ENCODE data around the gene NUP93. TPM values are rescaled to one million over a fixed set of nuclear protein-coding genes. Genes with fewer than 3 reads are reported as not detected.

NUP93 gene
- polyA plus RNA-seq, 2 of the 4 experiments (the other 2 are of a cell fraction) = 87.3 to 91.4 TPM

DNA sequence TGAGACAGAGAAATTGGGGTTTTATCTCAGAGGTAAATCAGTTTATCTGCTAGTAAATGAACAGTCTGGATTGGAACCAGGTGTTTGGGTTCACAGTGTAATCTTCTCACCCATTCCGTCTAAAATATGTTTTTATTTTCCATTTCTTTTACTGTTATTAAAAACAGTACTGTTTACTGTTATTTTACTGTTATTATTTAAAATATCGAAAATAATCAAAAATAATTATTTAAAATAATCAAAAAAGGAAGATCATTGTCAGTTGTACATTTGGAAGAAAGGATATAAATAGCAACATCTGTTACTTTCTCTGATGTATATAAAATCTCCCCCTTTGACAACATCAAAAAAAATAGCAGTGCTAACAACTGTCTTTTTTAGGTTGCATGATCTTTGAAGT lies 11.5 kb downstream of the NUP93 start:
- Histone ChIP-seq H3K4me2 (peak overlapping the region; percentile 66), H3K4me1 (peaks cover 46% of the 10 kb centered on the region), H3K9me3 (no peaks in the 10 kb centered on the region), H3K27ac (no peak overlapping the region), H3K4me3 (no peak overlapping the region)
- DNase-seq (ENCODE audit: low read depth in 1 of 2, low spot score in 1 of 2) = no peak
- WGBS (ENCODE audit: missing lambda C conversion rate) = 55% methylated on average over 2 of the region's 2 CpGs
- ATAC-seq = no peak
- TF ChIP-seq EHF (CRISPR knock-in tag; IDR thresholded peaks at IDR 0.05) = no peak
- no peak for TF ChIP-seq FOXS1 (CRISPR knock-in tag; IDR thresholded peaks at IDR 0.05)
- TF ChIP-seq NPAS2 (CRISPR knock-in tag; IDR thresholded peaks at IDR 0.05; ENCODE audit: borderline replicate concordance) = no peak
- ChIA-PET POLR2A (no interaction called here), CTCF (interaction anchor here (2.2 kb wide), 1 partner anchor 8 kb away, joined by 9 read pairs; no protein-coding TSS in a partner anchor)
- no peak for FAIRE-seq

- Histone ChIP-seq H3K27ac (peak overlapping the region; percentile 56 to 83), H3K4me2 (peak overlapping the region; percentile 66), H3K4me3 (no peak overlapping the region), H3K9me3 (no peaks in the 10 kb centered on the region), H3K4me1 (peaks cover 43% of the 10 kb centered on the region)
- TF ChIP-seq FOSL2 (IDR thresholded peaks at IDR 0.05) (no peak), FOSL2 (CRISPR knock-in tag; IDR thresholded peaks at IDR 0.05) (peak; percentile 68), NPAS2 (CRISPR knock-in tag; IDR thresholded peaks at IDR 0.05; ENCODE audit: borderline replicate concordance) (no peak), NFE2L2 (conservative IDR thresholded peaks at IDR 0.05; ENCODE audit: low read length) (no peak), CHD4 (IDR thresholded peaks at IDR 0.05; ENCODE audit: borderline replicate concordance) (no peak), RCOR1 (IDR thresholded peaks at IDR 0.05; ENCODE audit: low read depth, low read length) (no peak), MAZ (IDR thresholded peaks at IDR 0.05; ENCODE audit: borderline replicate concordance, low read depth, low read length) (no peak)
- TF ChIP-seq, protein P1, sequence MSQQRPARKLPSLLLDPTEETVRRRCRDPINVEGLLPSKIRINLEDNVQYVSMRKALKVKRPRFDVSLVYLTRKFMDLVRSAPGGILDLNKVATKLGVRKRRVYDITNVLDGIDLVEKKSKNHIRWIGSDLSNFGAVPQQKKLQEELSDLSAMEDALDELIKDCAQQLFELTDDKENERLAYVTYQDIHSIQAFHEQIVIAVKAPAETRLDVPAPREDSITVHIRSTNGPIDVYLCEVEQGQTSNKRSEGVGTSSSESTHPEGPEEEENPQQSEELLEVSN (IDR thresholded peaks at IDR 0.05; ENCODE audit: borderline replicate concordance, low read depth) = no peak
- peak; percentile 92 to 95 for ATAC-seq
- ChIA-PET CTCF (interaction anchor here (0.9 to 2.2 kb wide), 5 partner anchors 8 to 112 kb away, joined by 3 to 9 read pairs (median 5); no protein-coding TSS in a partner anchor), POLR2A (no interaction called here)
- WGBS (ENCODE audit: missing lambda C conversion rate) = 32% methylated on average over 5 of the region's 5 CpGs
- peak in 1 of 2 experiments; percentile 44 for DNase-seq (ENCODE audit: low read depth in 1 of 2, low spot score in 1 of 2)
- peak; percentile 72 for FAIRE-seq
These were observed 12.4 kb downstream of the NUP93 start for GRCh38 chr16:56742030-56742984.

- no peak for FAIRE-seq
These were observed 13.9 kb downstream of the NUP93 start for GRCh38 chr16:56743840-56744239.

More at GRCh38 chr16:56743840-56744239, 13.9 kb downstream of the NUP93 start:
- Histone ChIP-seq H3K9me3 (no peaks in the 10 kb centered on the region), H3K4me3 (no peak overlapping the region), H3K4me2 (peak overlapping the region; percentile 66; the same call in 2 of the 3 replicates), H3K4me1 (peaks cover 32% of the 10 kb centered on the region), H3K27ac (peak overlapping the region in 1 of 2 experiments; percentile 59; a peak in 2 of 6 replicates)
- WGBS (ENCODE audit: missing lambda C conversion rate) = 87% methylated on average over 4 of the region's 4 CpGs
- ChIA-PET POLR2A (no interaction called here), CTCF (interaction anchor here (1.5 to 2.2 kb wide), 3 partner anchors 8 to 110 kb away, joined by 4 to 9 read pairs (median 5); no protein-coding TSS in a partner anchor)
- ATAC-seq (peak; percentile 37 to 64; a peak in 4 of 6 replicates), DNase-seq (ENCODE audit: low read depth in 1 of 2, low spot score in 1 of 2) (peak in 1 of 2 experiments; percentile 10)
- TF ChIP-seq FOSL2 (IDR thresholded peaks at IDR 0.05) = no peak
- TF ChIP-seq FOSL2 (CRISPR knock-in tag; IDR thresholded peaks at IDR 0.05) = no peak
- TF ChIP-seq KDM1A (IDR thresholded peaks at IDR 0.05; ENCODE audit: low read depth) = no peak
- no peak for TF ChIP-seq ZFP36 (IDR thresholded peaks at IDR 0.05; ENCODE audit: borderline replicate concordance, partially characterized antibody)
- TF ChIP-seq HDAC2 (IDR thresholded peaks at IDR 0.05) = no peak
- no peak for TF ChIP-seq BCL3 (IDR thresholded peaks at IDR 0.05)
- TF ChIP-seq RARB (CRISPR knock-in tag; IDR thresholded peaks at IDR 0.05) = no peak
- TF ChIP-seq, protein P1 (IDR thresholded peaks at IDR 0.05; ENCODE audit: borderline replicate concordance, low read depth) = no peak
- TF ChIP-seq MAX (IDR thresholded peaks at IDR 0.05) = no peak
- TF ChIP-seq PBX3 (IDR thresholded peaks at IDR 0.05) = no peak
- no peak for TF ChIP-seq RNF2 (IDR thresholded peaks at IDR 0.05; ENCODE audit: borderline replicate concordance, low read depth)
- TF ChIP-seq CBX8 (IDR thresholded peaks at IDR 0.05) = no peak
- TF ChIP-seq GATA3 (IDR thresholded peaks at IDR 0.05; ENCODE audit: borderline replicate concordance) = no peak
- TF ChIP-seq CHD4 (IDR thresholded peaks at IDR 0.05; ENCODE audit: borderline replicate concordance) = no peak
- no peak for TF ChIP-seq EHMT2 (IDR thresholded peaks at IDR 0.05; ENCODE audit: low read depth)
- TF ChIP-seq CBX2 (IDR thresholded peaks at IDR 0.05; ENCODE audit: borderline replicate concordance, low read depth) = no peak
- no peak for TF ChIP-seq FOSB (CRISPR knock-in tag; IDR thresholded peaks at IDR 0.05)
- no peak for TF ChIP-seq TFCP2L1 (CRISPR knock-in tag; IDR thresholded peaks at IDR 0.05)
- no peak for TF ChIP-seq ATOH8 (CRISPR knock-in tag; IDR thresholded peaks at IDR 0.05; ENCODE audit: low read depth)
- no peak for TF ChIP-seq MYC (IDR thresholded peaks at IDR 0.05; ENCODE audit: borderline replicate concordance, low read length)
